Activated CD8-positive, alpha-beta memory T cell treated with anti-CD3 and anti-CD28 coated beads for 36 hours (primary cell): ENCODE data around the gene IL1RAPL1. TPM values are rescaled to one million over a fixed set of nuclear protein-coding genes. Genes with fewer than 3 reads are reported as not detected.

Experiments
- CTCF ChIA-PET: fragments of 350-600 bp; sonication (Branson Sonifier 250); formaldehyde crosslinking; loops from one replicate; lab custom pipeline; 2021; ENCODE audit warnings: antibody characterized with exemption; lab: Charles Lee
- POLR2A ChIA-PET: fragments of 350-600 bp; sonication (Branson Sonifier 250); formaldehyde crosslinking; loops from one replicate; lab custom pipeline; 2021; ENCODE audit warnings: antibody characterized with exemption; lab: Charles Lee
- total RNA-seq, 2 experiments: library from RNA; stranded (reverse); gene quantifications; one replicate each; pipeline ENCODE4 v1.2.3, GENCODE V29; 2021

The IL1RAPL1 gene
- total RNA-seq, 2 experiments from 2014 or later = not detected

DNA sequence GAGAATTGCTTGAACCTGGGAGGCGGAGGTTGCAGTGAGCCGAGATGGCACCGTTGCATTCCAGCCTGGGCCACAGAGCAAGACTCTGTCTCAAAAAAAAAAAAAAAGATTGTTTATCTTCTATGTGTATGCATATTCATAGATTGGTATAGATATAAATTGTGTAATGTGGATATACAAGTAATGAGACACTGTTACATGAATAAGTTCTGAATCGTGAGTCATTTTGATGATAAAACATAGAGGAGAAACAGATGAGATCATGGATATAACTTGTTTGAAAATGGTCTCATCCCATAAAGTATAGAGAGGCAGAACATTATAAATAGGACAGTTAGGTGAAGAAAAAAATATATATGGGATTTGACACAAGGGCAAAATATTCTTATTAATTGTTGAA, 628.0 kb downstream of the IL1RAPL1 start:
- POLR2A ChIA-PET = no interaction called here
- CTCF ChIA-PET = no interaction called here

DNA sequence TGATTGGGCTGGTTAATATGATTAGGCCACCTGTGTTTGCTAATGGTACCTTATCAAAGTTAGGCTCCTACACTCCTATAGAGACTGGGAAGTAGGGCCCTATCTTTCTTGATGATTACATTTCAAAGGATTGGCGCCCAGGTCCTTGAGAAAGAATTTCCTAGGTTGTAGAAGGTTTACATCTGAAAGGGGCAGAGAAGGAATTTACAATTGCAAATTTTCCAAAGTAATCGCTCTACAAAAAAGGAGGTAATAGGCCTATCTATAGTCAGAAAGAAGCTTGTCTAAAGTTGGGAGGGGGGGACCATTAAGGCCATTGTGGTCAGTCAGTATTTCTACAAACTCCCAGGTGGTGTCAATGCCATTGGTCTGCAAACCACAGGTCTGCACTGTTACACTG, 638.4 kb downstream of the IL1RAPL1 start:
- CTCF ChIA-PET = no interaction called here
- POLR2A ChIA-PET = no interaction called here

DNA sequence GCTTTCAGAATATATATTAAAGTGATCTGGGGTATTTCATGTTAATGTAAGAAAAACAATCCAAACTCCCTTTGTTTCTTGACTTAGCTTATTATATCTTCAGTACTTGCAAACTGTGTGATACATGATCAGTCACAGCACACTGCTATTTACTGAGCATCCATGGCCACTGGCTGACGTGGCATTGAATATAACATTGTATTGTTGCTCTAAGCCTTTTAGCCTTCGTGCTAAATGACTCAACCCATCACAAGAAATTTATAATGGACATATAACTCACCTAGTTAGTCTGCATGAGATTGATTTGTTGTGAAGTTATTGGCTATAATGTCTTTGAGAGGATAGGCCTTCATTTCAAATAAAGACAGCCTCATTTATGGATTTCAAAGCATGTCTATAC, 642.6 kb downstream of the IL1RAPL1 start:
- ChIA-PET POLR2A (no interaction called here), CTCF (no interaction called here)

DNA sequence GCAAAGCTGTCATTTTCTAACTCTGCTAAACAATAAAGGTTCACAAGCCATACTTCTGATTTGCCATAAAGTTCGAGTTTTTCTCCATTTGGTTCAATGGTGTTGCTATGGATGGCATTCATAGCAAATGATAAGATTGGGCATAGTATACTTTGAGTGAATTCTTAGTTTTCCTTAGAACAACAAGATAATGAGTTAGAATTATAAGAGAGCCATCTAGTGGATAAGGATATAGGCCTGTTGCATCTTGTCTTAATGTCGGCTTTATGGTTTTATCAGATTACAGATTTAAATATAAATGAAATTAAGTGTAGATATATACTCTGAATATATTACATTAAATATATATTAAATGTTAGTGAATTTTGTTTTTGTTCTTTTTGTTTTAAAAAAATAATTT, 644.6 kb downstream of the IL1RAPL1 start:
- ChIA-PET CTCF (no interaction called here), POLR2A (no interaction called here)

DNA sequence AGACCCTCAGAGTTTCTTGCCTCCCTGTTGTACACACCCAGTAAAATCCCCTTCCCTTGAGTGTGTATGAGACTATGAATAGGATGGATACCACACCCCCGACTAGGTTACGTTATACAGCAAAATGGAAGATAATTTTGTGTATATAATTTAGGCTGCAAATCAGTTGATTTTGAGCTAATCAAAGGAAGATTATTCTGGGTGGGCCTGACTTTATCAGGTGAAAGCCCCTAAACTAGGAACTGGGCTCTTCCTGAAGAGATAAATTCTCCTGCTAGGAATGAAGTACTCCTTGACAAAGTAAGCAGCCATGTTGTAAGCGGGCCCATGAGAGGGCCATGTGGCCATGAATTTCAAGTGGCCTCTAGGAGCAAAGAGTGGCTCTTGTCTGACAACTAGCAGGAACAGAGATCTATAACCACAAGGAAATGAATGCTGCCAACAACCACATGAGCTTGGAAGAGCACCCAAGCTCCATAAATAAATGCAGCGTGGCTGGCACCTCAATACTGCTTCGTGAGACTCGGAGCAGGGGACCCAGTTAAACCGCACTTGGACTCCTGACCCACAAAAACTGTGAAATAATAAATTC, 646.4 kb downstream of the IL1RAPL1 start:
- CTCF ChIA-PET = no interaction called here
- POLR2A ChIA-PET = no interaction called here

DNA sequence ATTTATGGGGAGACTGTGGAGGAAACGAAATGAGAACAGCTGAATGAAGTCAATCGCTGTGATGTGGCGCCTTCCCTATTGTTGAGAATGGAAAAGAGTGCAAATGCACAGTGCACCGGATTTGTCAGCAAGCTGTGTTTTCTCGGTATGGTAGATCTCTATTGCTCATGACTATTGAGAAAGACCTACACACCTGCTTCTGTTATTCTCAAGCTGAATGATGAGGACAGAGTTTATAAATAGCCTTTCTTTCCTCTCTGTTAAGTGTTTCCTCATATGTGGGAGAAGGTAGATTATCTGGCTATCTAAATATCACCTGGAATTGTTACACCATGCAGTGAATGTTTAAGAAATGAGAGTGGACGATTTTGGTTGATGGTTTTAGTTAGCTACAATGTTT, 650.7 kb downstream of the IL1RAPL1 start:
- ChIA-PET POLR2A (no interaction called here), CTCF (no interaction called here)

DNA sequence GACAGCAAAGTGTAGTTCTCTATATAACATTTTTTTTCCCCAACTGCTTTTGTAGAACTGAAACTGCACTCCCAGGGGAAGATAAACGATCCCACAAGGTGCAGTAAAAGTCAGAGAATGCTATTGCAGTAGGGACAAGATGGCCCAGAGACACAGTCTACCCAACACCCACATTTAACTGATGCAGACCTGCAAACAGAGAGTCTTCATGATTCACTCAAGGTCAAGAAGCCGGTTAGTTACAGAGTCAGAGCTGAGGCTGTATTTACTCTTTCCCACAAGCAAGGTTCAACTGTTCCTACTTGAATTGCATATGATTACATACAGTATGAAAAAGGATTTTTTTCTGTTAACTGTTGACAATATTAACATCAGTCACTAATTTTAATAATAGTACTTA, 654.6 kb downstream of the IL1RAPL1 start:
- POLR2A ChIA-PET = no interaction called here
- CTCF ChIA-PET = no interaction called here

DNA sequence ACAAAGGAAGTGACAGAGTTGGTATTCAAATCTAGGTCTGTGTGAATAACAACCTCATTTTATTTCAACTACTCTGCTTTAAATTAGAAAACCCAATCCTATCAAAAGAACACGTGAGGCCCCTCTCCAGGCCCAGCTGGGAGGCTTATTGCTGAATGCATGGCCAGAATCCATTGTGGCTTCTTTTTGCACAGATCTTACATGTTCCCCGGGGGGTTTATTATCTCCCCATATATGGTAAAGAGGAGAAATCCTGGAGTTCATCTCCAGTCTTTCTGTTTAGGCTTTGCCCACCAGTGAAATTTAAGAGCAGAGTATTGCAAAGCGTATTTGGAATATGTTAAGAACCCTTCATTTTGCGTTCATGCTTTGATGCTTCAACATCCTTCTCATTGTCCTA, 655.6 kb downstream of the IL1RAPL1 start:
- POLR2A ChIA-PET = no interaction called here
- CTCF ChIA-PET = no interaction called here

DNA sequence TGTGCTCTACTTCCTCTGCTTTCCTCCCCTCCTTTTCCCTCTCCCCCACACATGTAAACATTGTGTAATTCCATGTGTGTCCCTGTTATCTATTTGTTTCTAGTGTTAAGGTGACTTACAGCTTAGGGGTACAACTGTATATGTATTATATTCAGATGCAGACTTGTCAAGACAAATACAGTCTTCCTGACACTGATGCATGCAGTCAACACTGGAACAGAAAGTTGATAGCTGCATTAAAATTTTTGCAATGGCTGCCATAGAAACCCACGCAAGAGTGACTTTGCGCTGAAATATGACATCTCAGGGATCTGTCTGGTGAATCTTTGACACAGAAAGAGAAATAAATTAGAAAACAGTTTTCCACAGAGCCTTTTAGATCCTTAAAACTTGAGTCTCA, 656.7 kb downstream of the IL1RAPL1 start:
- CTCF ChIA-PET = no interaction called here

DNA sequence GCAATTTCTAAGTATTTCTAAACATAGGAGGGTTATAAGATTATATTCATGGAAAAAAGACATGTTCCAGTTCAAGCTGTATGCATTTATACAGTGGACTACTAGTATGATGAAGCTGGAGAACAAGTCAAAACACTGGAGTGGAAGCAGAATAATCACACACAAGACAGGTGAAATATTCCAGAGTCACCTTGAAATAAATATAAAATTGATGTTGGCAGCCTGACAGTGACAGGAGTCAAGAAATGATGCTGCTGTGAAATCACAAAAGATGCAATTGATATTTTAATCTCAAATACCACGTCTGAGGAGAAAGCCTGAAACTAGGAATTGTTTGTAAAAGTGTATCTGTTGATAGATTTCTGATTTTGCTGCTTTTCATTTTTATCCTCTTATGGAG, 667.3 kb downstream of the IL1RAPL1 start:
- POLR2A ChIA-PET = no interaction called here
- CTCF ChIA-PET = no interaction called here

More for the DNA sequence above, 656.7 kb downstream of the IL1RAPL1 start:
- POLR2A ChIA-PET = no interaction called here

DNA sequence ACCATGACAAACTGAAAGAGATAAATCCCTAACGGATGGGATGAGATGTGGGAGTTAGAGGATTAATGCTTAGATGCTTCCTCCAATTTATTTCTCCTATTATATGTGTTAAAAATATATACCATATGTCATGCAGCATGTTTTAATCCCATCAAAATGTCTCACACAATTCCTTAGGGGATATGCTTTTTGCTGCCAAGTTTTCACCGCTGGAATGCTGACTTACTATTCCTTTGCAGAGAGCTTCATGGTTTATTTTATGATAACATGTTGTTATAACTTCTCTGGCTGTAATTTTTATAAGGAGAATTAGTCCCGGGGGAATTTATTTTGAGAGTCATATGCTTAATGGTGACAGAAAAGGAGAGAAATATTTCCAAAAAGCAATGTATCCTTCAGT, 670.3 kb downstream of the IL1RAPL1 start:
- POLR2A ChIA-PET = no interaction called here
- CTCF ChIA-PET = no interaction called here

DNA sequence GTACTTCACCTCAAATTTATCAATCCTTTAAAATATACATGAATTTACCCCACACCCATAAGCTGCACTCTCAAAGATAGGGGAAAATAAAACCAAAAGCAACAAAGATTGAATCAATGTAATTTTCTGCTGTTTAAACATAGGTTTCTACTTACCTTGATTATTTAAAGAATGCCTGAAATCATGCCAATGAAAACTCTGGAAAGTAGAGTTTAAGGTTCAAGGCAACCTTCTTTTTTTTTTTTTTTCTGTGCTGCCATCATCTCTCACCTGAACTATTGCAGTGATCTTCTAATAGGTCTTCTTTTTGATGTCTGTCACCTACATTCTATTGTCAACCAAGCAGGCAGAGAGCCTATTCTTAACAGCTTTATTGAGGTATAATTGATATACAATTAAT, 682.1 kb downstream of the IL1RAPL1 start:
- ChIA-PET CTCF (interaction anchor here (0.7 kb wide), 1 partner anchor 569 kb away, joined by 3 read pairs; no protein-coding TSS in a partner anchor), POLR2A (no interaction called here)

DNA sequence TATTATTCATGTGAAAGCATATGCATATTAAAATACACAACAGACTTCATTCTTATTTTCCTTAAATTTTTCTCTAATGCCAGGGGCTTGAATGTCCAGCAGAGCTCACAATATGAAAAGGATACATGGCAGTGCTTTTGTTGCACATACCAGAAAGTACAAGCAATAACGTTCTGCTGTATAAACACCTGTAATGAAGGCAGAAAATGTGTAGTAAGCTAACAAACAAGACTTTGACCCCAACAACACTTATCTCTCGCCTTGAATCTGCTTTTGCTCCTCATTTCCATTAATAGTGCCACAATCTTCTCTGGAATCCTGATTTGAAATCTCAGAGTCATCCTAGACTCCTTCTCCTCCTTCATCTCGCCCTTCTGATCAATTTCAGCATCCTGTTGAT, 687.3 kb downstream of the IL1RAPL1 start:
- POLR2A ChIA-PET = no interaction called here
- CTCF ChIA-PET = no interaction called here

DNA sequence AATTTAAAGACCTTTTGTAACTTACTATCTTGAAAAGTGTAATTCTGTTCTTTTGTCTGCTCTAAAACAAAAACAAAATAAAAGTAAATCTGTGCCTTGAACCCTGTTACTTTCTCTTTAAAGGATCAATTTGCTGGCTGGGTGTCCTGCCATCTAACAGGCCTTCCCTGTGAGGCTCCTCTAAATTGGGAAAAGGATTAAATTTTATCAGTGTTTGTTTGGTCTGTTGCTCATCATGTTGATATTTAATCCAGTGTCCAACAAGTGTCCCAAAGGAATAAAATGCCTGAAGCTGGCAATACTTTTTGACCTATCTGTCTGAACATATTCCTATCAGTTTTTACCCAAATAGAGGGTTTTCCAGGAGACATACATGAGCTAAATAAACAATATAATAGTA, 688.7 kb downstream of the IL1RAPL1 start:
- CTCF ChIA-PET = no interaction called here
- POLR2A ChIA-PET = no interaction called here

DNA sequence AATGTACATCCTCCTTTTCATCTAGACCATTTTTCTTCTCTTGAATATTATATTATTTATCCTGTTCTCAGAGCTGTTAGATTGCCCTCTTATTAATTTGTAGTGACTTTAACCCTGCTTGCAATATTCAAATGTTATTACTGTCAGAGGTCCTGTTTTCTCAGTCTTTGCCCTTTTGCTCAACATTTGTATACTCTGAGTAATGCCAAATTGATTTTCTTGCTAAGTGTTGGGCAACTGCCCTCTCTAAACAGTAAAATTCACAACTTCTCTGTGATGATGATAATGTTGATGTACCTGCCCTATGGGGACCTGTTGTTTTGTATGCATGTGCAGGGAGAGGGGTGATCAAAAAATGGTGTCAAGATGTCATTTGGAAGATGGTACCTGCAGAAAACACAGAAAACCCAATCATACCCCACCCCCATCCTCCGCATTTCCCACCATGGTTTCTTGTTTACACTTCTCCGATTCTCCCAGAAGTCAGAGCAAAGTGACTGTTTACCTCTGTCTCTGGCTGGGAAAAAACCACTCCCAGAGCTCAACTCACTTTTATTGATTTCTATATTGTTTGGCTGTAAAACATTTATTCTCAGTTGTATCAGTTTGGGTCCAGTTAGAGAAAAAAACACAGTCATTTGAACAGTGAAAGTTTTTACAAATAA, 694.0 kb downstream of the IL1RAPL1 start:
- CTCF ChIA-PET = no interaction called here

DNA sequence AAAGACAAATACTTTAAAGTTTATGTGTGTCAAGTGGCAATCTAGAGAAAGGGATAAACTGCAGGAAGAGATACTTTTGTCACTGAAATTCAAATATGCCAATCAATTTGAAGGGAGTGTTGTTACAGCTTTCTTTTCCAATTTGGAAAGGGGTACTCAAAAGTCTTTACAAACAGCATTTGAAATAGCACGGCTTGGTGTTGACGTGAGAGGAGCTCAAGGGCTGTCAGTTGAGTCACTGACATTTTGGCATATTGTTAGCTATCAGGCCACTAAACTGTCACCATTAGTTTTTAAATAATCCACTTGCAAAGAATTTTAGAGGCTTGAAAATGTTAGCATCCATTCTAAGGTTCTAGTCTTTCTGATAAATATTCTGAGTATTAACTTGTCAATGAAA, 698.4 kb downstream of the IL1RAPL1 start:
- POLR2A ChIA-PET = no interaction called here

More for the DNA sequence above, 694.0 kb downstream of the IL1RAPL1 start:
- POLR2A ChIA-PET = no interaction called here

DNA sequence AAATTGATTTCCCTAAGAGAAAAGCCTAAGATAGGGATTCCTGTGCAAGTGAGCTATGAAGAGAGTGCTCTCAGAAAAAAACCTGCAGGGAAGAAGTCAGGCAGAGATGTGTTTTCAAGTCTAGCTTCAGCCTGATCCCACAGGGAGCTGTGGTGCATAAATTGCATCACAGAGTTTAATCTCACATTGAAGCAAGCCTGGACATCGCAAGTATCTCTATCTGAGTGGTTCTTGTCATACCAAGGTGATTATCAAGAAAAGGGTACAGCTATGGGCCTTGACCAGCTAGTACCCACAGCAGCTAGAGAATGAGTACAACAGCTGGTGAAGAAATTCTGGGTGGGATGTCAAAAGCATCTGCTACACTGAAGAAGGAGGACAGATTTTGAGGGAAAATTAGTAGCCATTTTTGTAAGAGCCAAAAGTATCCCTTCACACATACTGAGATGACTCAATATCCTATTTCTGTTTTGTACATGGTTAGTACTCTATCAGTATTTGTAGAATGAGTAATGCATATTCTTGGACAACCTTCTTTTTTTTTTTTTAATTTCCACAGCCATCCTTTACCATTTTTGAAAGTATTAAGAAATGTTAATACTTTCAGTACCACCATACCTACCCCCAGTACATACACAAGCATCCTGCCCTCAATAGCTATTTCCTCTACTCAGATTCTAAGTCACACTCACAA, 708.9 kb downstream of the IL1RAPL1 start:
- POLR2A ChIA-PET = no interaction called here
- CTCF ChIA-PET = no interaction called here

More for the DNA sequence above, 698.4 kb downstream of the IL1RAPL1 start:
- CTCF ChIA-PET = no interaction called here

DNA sequence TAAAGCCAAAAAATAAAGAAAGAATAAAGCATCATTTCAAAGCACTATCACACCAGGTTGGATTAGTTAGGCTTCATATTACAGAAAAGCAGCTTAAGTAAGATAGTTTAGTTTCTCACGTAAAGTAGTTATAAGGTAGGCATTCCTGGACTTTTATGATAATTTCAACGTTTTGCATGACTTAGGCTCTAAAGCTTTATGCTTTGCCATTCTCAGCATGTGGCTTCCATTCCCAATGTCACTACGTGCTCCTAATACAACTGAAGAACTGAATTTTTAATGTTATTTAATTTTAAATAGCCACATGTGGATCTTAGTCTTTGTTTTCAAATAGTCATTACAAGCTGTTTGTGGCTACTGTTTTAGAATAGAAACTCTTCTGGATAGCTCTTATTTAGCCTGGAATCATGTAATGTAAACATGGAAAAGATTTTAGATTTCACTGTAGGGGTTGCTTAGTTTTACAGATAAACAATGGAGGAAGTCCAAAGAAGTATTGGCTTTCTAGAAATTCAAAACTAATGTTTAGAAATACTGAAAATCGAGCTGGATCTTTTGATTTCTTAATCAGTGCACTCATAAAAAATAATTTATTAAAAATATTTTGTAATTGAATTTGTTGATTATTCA, 710.0 kb downstream of the IL1RAPL1 start:
- ChIA-PET POLR2A (no interaction called here), CTCF (no interaction called here)

DNA sequence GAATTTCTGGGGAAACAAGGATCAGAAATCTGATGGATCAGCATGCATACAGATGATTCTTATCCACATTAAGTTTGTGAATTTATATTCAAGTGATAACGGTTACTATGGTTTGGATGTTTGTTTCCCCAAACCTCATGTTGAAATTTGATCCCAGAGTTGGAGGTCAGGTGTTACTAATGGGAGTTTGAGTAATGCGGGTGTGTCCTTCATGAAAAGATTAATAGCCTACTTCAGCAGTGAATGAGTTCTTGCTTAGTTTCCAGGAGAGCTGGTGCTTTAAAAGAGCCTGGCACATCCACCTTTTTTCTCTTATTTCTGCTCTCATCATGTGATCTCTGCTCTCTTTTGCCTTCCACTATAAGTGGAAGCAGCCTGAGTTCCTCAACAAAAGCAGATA, 712.4 kb downstream of the IL1RAPL1 start:
- POLR2A ChIA-PET = no interaction called here

DNA sequence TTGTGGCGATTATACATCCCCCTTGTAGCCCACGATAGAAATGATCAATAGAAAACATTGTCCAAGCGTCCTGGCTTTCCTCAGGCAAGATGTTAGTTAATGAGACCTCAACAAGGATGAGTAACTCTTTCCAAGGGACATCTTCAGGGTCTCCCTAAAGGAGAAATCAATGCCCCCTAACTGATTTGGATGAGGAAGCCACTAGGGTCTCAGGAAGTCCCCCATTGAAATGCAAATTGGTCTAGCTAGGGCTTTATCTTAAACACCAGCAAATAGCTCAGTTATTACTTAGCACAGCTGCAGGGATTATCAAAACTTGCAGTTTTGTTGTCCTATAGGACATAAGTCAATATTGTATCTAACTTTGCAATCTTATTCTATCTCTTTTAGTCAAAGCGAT, 721.5 kb downstream of the IL1RAPL1 start:
- CTCF ChIA-PET = no interaction called here
- POLR2A ChIA-PET = no interaction called here

More for the DNA sequence above, 712.4 kb downstream of the IL1RAPL1 start:
- CTCF ChIA-PET = no interaction called here

DNA sequence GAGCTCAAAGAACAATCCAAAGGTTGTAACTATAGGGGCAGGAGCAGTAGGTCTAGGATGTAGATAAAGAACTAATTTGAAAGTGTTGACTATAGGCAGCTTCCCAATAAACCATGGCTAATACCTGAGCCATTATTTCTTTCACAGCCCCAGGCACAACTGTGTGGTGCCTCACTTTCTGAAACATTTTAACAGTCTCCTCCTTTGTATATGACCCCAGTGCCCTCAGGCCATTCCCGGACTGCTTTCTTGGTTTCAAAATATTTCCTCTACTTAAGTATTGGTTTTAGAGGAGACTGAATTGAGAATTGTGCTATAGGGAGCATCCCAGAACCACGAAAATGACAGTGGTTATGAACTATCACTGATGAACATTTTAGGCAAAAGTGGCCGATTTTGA, 728.7 kb downstream of the IL1RAPL1 start:
- ChIA-PET POLR2A (no interaction called here), CTCF (no interaction called here)
